Activated CD4-positive, CD25-positive, alpha-beta regulatory T cell treated with anti-CD3 and anti-CD28 coated beads, Interleukin-2, amount 50 U/mL, for 72 hours (primary cell): ENCODE measurements around the gene EFCAB6.

Experiments used
- DNase-seq: peaks from one replicate; pipeline ENCODE4 v3.0.0; 2021

EFCAB6 gene

GRCh38 chr22:43845981-43846380, 33.9 kb upstream of the EFCAB6 start:
- DNase-seq, result no peak

GRCh38 chr22:43844560-43845545, 32.7 kb upstream of the EFCAB6 start:
- no peak for DNase-seq

GRCh38 chr22:43843783-43844530, 31.9 kb upstream of the EFCAB6 start:
- DNase-seq, result no peak

- no peak for DNase-seq
These were observed 29.6 kb upstream of the EFCAB6 start for GRCh38 chr22:43841742-43842141.

GRCh38 chr22:43840851-43841250, 28.7 kb upstream of the EFCAB6 start:
- DNase-seq, result no peak

- DNase-seq, result no peak
These were observed 28.3 kb upstream of the EFCAB6 start for GRCh38 chr22:43840431-43840830.

GRCh38 chr22:43839781-43840180, 27.7 kb upstream of the EFCAB6 start:
- DNase-seq, result no peak

GRCh38 chr22:43838571-43839307, 26.6 kb upstream of the EFCAB6 start:
- no peak for DNase-seq

- DNase-seq, result no peak
These were observed 26.1 kb upstream of the EFCAB6 start for GRCh38 chr22:43838161-43838560.

GRCh38 chr22:43837666-43838065, 25.6 kb upstream of the EFCAB6 start:
- no peak for DNase-seq

GRCh38 chr22:43835736-43836135, 23.6 kb upstream of the EFCAB6 start:
- DNase-seq, result no peak

- DNase-seq, result no peak
These were observed 23.1 kb upstream of the EFCAB6 start for GRCh38 chr22:43835166-43835565.

GRCh38 chr22:43833286-43834240, 21.5 kb upstream of the EFCAB6 start:
- DNase-seq, result no peak

- no peak for DNase-seq
These were observed 20.5 kb upstream of the EFCAB6 start for GRCh38 chr22:43832393-43833265.

GRCh38 chr22:43831561-43832392, 19.7 kb upstream of the EFCAB6 start:
- no peak for DNase-seq

- no peak for DNase-seq
These were observed 18.9 kb upstream of the EFCAB6 start for GRCh38 chr22:43830931-43831560.

- DNase-seq, result no peak
These were observed 18.1 kb upstream of the EFCAB6 start for GRCh38 chr22:43829904-43830851.
